Measurements from ENCODE around the gene ARL6IP5.

DNA sequence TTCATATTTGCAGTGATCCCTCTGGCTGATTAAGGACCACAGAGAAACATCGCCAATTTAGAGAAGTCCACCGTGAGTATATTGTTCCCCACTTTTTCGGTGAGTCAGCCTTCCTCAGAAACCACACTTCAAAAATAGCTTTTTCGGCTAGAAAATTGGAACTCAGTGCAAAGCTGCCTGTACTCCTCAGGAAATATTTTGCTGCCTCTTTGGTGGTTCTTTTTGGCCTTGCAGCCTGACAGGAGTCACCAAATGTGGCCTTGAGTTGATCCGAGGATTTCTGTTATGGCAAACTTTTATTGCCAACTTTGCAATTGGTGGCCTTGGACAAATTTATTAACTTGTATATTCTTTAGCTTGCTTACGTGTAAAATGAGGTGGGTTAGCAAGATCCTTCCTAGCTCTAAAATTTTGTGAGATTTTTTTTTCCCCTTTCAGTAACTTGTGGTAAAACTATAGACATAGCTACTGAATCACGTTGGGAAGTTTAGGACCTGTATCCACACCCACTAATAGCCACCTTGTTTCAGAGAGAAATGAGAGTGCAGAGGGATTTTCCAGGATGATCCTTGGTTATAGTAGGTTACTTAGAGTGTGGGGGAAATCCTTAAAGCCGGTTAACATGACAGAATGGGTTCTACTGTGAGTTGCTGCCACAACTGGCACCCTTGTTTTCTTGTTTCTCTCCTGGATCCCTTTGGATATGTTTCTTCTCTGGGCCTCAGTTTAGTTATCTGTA lies 9.9 kb downstream of the ARL6IP5 start:
- TF ChIP-seq EZH2 (IDR thresholded peaks at IDR 0.05) = no peak
- TF ChIP-seq POLR2AphosphoS5 (IDR thresholded peaks at IDR 0.05; ENCODE audit: borderline replicate concordance, low read depth, low read length) = no peak
- TF ChIP-seq FOXP2 (optimal IDR thresholded peaks at IDR 0.05; ENCODE audit: control extremely low read depth, extremely low read length, insufficient read depth) = no peak

Data from SK-N-MC (cell line).